Transverse colon (tissue), 4 donors: ENCODE measurements around the gene DGCR2. TPM values are rescaled to one million over a fixed set of nuclear protein-coding genes. Genes with fewer than 3 reads are reported as not detected.

Experiments
- DNase-seq: peaks from one replicate; pipeline ENCODE4 v3.0.0-alpha.2; 2019
- H3K27ac ChIP-seq, 4 donors: fragments of 200-600 bp; sonication (generic); 2 replicates each; pipeline ENCODE4 v1.5.1; 2016 to 2018; ENCODE audit warnings: inconsistent platforms in 4 of 4
- H3K27me3 ChIP-seq: fragments of 200-600 bp; sonication (generic); 2 replicates; pipeline ENCODE4 v1.5.1; 2017; ENCODE audit warnings: inconsistent platforms
- H3K36me3 ChIP-seq, 4 donors: fragments of 200-600 bp; sonication (generic); 2 replicates each; pipeline ENCODE4 v1.5.1; 2017 to 2019; ENCODE audit warnings: inconsistent platforms in 4 of 4
- H3K4me1 ChIP-seq, 4 donors: fragments of 200-600 bp; sonication (generic); 2 replicates each; pipeline ENCODE4 v1.5.1; 2017 to 2020; ENCODE audit warnings: inconsistent platforms in 4 of 4
- H3K4me3 ChIP-seq, 4 donors: fragments of 200-600 bp; sonication (generic); 1 replicate in 1 of 4; 2 replicates in 3 of 4; pipeline versions ENCODE4 v1.5.1 to v1.6.1; 2017 to 2019; ENCODE audit warnings: inconsistent platforms in 4 of 4
- H3K9me3 ChIP-seq, 2 donors: fragments of 200-600 bp; sonication (generic); 2 replicates each; pipeline ENCODE4 v1.5.1; 2017 to 2019; ENCODE audit warnings: inconsistent platforms in 2 of 2
- CTCF ChIP-seq, 5 experiments: fragments of 200-600 bp in 3 of 5; fragments of 450-650 bp in 2 of 5; sonication (generic) in 3 of 5; IDR thresholded peaks; 1 replicate in 2 of 5; 2 replicates in 3 of 5; pipeline ENCODE4 v1.5.1; 2016 to 2017; ENCODE audit warnings: antibody characterized with exemption in 5 of 5, inconsistent platforms in 3 of 5, mild to moderate bottlenecking in 2 of 5, moderate library complexity in 1 of 5
- EP300 ChIP-seq: sonication (generic); formaldehyde crosslinking; IDR thresholded peaks from one replicate; pipeline ENCODE4 v1.6.1; 2017; ENCODE audit warnings: antibody characterized with exemption, low read depth
- POLR2A ChIP-seq: fragments of 450-650 bp; IDR thresholded peaks from one replicate; pipeline ENCODE4 v1.6.1; 2016; ENCODE audit warnings: antibody characterized with exemption, mild to moderate bottlenecking, moderate library complexity
- POLR2AphosphoS5 ChIP-seq, 3 donors: sonication (generic); formaldehyde crosslinking; IDR thresholded peaks; one replicate each; pipeline ENCODE4 v1.6.1; 2016; ENCODE audit warnings: antibody characterized with exemption in 3 of 3
- WGBS, 2 donors: methylation state at CpG; one replicate each; pipeline ENCODE4 v1.1.5; 2018; ENCODE audit warnings: low coverage in 1 of 2; 5-methylcytosine and 5-hydroxymethylcytosine counted together
- in situ Hi-C, 4 donors: fragments of 200-750 bp; cut with MboI; loops; one replicate each; pipeline versions ENCODE4 v1.15.0 to v1.15.1; 2017; ENCODE audit warnings: low sequenced_read_pairs in 3 of 4, low pct_ligation_motif_present in 1 of 4, low pct_unique_long_range_greater_than_20kb in 1 of 4
- intact Hi-C: fragments of 100-400 bp; cut with DNase I; formaldehyde crosslinking; loops from one replicate; pipeline ENCODE4 v1.15.1; 2023; ENCODE audit warnings: low total_unique reads
- total RNA-seq, 4 donors: library from RNA; depleted of rRNA; stranded (reverse); fragments of >200 nt; gene quantifications; one replicate each; pipeline ENCODE4 v1.1.0, GENCODE V29; 2016

The DGCR2 gene
- total RNA-seq, 4 donors from 2014 or later = 71.6 to 106 (median 94.3) TPM

GRCh38 chr22:19119949-19120348, 2.3 kb downstream of the DGCR2 start:
- peaks cover 21 to 52% (median 49%) of the 10 kb centered on the region in 4 donors for H3K4me1 ChIP-seq
- in situ Hi-C loops (no loop called here), intact Hi-C loops (no loop called here)
- 86 to 91% methylated on average over 4 to 8 of the region's 8 CpGs for WGBS, 2 donors
- peak overlapping the region in 2 of 4 donors; percentile 95 to 97 for H3K27ac ChIP-seq
- no peaks in the 10 kb centered on the region for H3K9me3 ChIP-seq
- no peak for TF ChIP-seq POLR2A
- no peak for TF ChIP-seq EP300
- no peak for TF ChIP-seq CTCF (IDR thresholded peaks at IDR 0.05)
- no peak for TF ChIP-seq POLR2AphosphoS5 (IDR thresholded peaks at IDR 0.05)
- no peaks in the 10 kb centered on the region for H3K27me3 ChIP-seq
- no peaks in the 10 kb centered on the region for H3K36me3 ChIP-seq
- DNase-seq = no peak
- H3K4me3 ChIP-seq = no peak overlapping the region

- intact Hi-C loops = no loop called here
Measured at GRCh38 chr22:19118329-19118880, 3.8 kb downstream of the DGCR2 start.

GRCh38 chr22:19117111-19117512, 5.1 kb downstream of the DGCR2 start:
- Histone ChIP-seq H3K27me3 (no peaks in the 10 kb centered on the region), H3K36me3 (no peaks in the 10 kb centered on the region), H3K4me3 (no peak overlapping the region), H3K4me1 (peaks cover 21 to 46% (median 43%) of the 10 kb centered on the region in 4 donors), H3K27ac (peak overlapping the region in 1 of 4 donors; percentile 18), H3K9me3 (no peaks in the 10 kb centered on the region)
- TF ChIP-seq POLR2A (no peak), CTCF (IDR thresholded peaks at IDR 0.05) (no peak)
- 57% methylated on average over 9 of the region's 9 CpGs; no CpG with 5 or more reads in 1 of the 2 donors for WGBS, 2 donors
- DNase-seq = peak; percentile 52
- in situ Hi-C loops (no loop called here), intact Hi-C loops (no loop called here)

More at GRCh38 chr22:19118329-19118880, 3.8 kb downstream of the DGCR2 start:
- DNase-seq = no peak
- no peak overlapping the region for H3K27ac ChIP-seq
- WGBS, 2 donors = 67 to 74% methylated on average over 1 to 4 of the region's 4 CpGs
- no peaks in the 10 kb centered on the region for H3K27me3 ChIP-seq
- peaks cover 21 to 52% (median 49%) of the 10 kb centered on the region in 4 donors for H3K4me1 ChIP-seq
- no peaks in the 10 kb centered on the region for H3K9me3 ChIP-seq
- in situ Hi-C loops = no loop called here
- TF ChIP-seq POLR2AphosphoS5 (IDR thresholded peaks at IDR 0.05) (no peak), POLR2A (no peak), EP300 (no peak), CTCF (IDR thresholded peaks at IDR 0.05) (no peak)
- H3K36me3 ChIP-seq = no peaks in the 10 kb centered on the region
- no peak overlapping the region for H3K4me3 ChIP-seq

GRCh38 chr22:19115628-19116027, 6.6 kb downstream of the DGCR2 start:
- Histone ChIP-seq H3K4me1 (peaks cover 16 to 41% (median 37%) of the 10 kb centered on the region in 4 donors), H3K27ac (no peak overlapping the region), H3K4me3 (no peak overlapping the region), H3K27me3 (no peaks in the 10 kb centered on the region), H3K36me3 (no peaks in the 10 kb centered on the region), H3K9me3 (no peaks in the 10 kb centered on the region)
- 38 to 59% methylated on average over 1 to 3 of the region's 4 CpGs for WGBS, 2 donors
- no peak for DNase-seq
- in situ Hi-C loops (no loop called here), intact Hi-C loops (no loop called here)
- TF ChIP-seq EP300 = no peak
- TF ChIP-seq POLR2A = no peak
- no peak for TF ChIP-seq POLR2AphosphoS5 (IDR thresholded peaks at IDR 0.05)
- TF ChIP-seq CTCF (IDR thresholded peaks at IDR 0.05) = no peak
